ENCODE measurements around the gene COG7. TPM values are rescaled to one million over a fixed set of nuclear protein-coding genes. Genes with fewer than 3 reads are reported as not detected.

Gene COG7
- total RNA-seq, 1 experiment from 2014 or later, result 17.9 TPM

GRCh38 chr16:23465179-23465578, 12.2 kb upstream of the COG7 start:
- no peaks in the 10 kb centered on the region for H3K27me3 ChIP-seq (ENCODE audit: insufficient read depth, low read length)
- WGBS (ENCODE audit: extremely low coverage, insufficient read length, low lambda C conversion rate), result no CpG with 5 or more reads among the region's 2 CpGs
- Mint-ChIP-seq H3K27ac (no peak overlapping the region; a peak in 1 of 7 replicates), H3K4me3 (no peak overlapping the region), H3K9me3 (no peaks in the 10 kb centered on the region), H3K36me3 (ENCODE audit: insufficient read depth in 1 of 3, low read depth in 3 of 3) (peaks cover 28 to 54% (median 41%) of the 10 kb centered on the region in 3 experiments), H3K27me3 (ENCODE audit: low read depth) (no peaks in the 10 kb centered on the region; the same call in 1 of the 2 replicates), H3K4me1 (no peaks in the 10 kb centered on the region)
- no peaks in the 10 kb centered on the region for H3K23me2 ChIP-seq (ENCODE audit: insufficient read length, low read depth, low read length, poor library complexity, severe bottlenecking)
- no peak overlapping the region for H2BK120ac ChIP-seq (ENCODE audit: low read depth, low read length, poor library complexity, severe bottlenecking)
- H4K5ac ChIP-seq (ENCODE audit: insufficient read length, low read depth, low read length), result no peak overlapping the region
- no peak overlapping the region for H2BK15ac ChIP-seq (ENCODE audit: low read depth, low read length)
- H2AFZ ChIP-seq (ENCODE audit: low read length), result no peak overlapping the region
- no peak overlapping the region for H3K56ac ChIP-seq (ENCODE audit: insufficient read length, low read depth, low read length)
- H2BK20ac ChIP-seq (ENCODE audit: low read depth, low read length, poor library complexity, severe bottlenecking), result no peak overlapping the region
- no peak overlapping the region for H3K4me2 ChIP-seq (ENCODE audit: insufficient read depth, insufficient read length, low read length)
- H4K20me1 ChIP-seq (ENCODE audit: control insufficient read depth, insufficient read depth, insufficient read length), result no peaks in the 10 kb centered on the region
- DNase-seq, result no peak
- H2AK5ac ChIP-seq (ENCODE audit: insufficient read length, low read length), result no peak overlapping the region
- H3K23ac ChIP-seq (ENCODE audit: insufficient read length, low read depth, low read length), result no peak overlapping the region
- H4K8ac ChIP-seq (replicated peaks; ENCODE audit: insufficient read length, low read depth, low read length), result no peak overlapping the region
- H3K79me2 ChIP-seq (ENCODE audit: insufficient read depth, low read length), result no peaks in the 10 kb centered on the region
- TF ChIP-seq CTCF (conservative IDR thresholded peaks at IDR 0.05), result no peak
- no peak overlapping the region for H3K14ac ChIP-seq (ENCODE audit: insufficient read depth, low read length)
- H3K27ac ChIP-seq (ENCODE audit: insufficient read length, low read depth, low read length), result no peak overlapping the region
- no peak overlapping the region for H3T11ph ChIP-seq (ENCODE audit: low read length)
- no peak overlapping the region for H2BK12ac ChIP-seq (ENCODE audit: insufficient read length, low read depth, low read length)
- no peaks in the 10 kb centered on the region for H3K4me1 ChIP-seq (ENCODE audit: insufficient read depth, low read length)
- H3K79me1 ChIP-seq (ENCODE audit: insufficient read depth, low read depth, low read length, poor library complexity, severe bottlenecking), result no peaks in the 10 kb centered on the region
- no peak overlapping the region for H2BK5ac ChIP-seq (ENCODE audit: insufficient read length, low read length)
- no peaks in the 10 kb centered on the region for H3K9me3 ChIP-seq (ENCODE audit: control insufficient read depth, low read depth, low read length)
- H4K91ac ChIP-seq (ENCODE audit: insufficient read length, low read depth, low read length), result no peak overlapping the region
- no peak overlapping the region for H3K9ac ChIP-seq (ENCODE audit: extremely low read depth, insufficient read length, low read length)
- no peak overlapping the region for H3K4ac ChIP-seq (ENCODE audit: low read depth, low read length)
- H3K18ac ChIP-seq (ENCODE audit: insufficient read length, low read depth, low read length), result no peak overlapping the region

Measured in H9 (cell line).